ENCODE data around the gene FGF8. TPM values are rescaled to one million over a fixed set of nuclear protein-coding genes. Genes with fewer than 3 reads are reported as not detected.

Gene FGF8
- not detected in 2 replicates for total RNA-seq
- not detected in 2 replicates for polyA plus RNA-seq
- polyA plus RNA-seq (2012): not detected in 2 replicates
- polyA minus RNA-seq (ENCODE audit: low replicate concordance): not detected in 2 replicates

GRCh38 chr10:101775273-101776160, at the start of gene FGF8:
Gene FGF8 (minus strand): TSS chr10:101776114. CDS start chr10:101775900, 214 bp downstream.
- Histone ChIP-seq H3K27ac (ENCODE audit: insufficient read depth, low read length) (no peak within 1 kb of the TSS), H3K9ac (ENCODE audit: insufficient read depth, low read length) (no peak within 1 kb of the TSS), H3K36me3 (ENCODE audit: control insufficient read depth, insufficient read depth, low read length) (no peaks in the 10 kb centered on the region), H4K20me1 (ENCODE audit: control insufficient read depth, extremely low read depth, insufficient read depth, low read length) (no peaks in the 10 kb centered on the region), H3K27me3 (ENCODE audit: control insufficient read depth, insufficient read depth, low read length) (peaks cover 55% of the 10 kb centered on the region), H3K9me3 (ENCODE audit: control insufficient read depth, insufficient read depth, low read depth, low read length) (no peaks in the 10 kb centered on the region), H2AFZ (ENCODE audit: low read length) (no peak within 1 kb of the TSS), H3K4me2 (ENCODE audit: extremely low read depth, insufficient read depth, low read length) (no peak within 1 kb of the TSS), H3K4me1 (ENCODE audit: control insufficient read depth, extremely low read depth, insufficient read depth, low read length) (peaks cover 5% of the 10 kb centered on the region), H3K4me3 (replicated peaks in 1 of 4; ENCODE audit: control extremely low read depth in 1 of 4, insufficient read depth in 1 of 4, low read depth in 3 of 4, low read length in 4 of 4) (no peak within 1 kb of the TSS), H3K79me2 (ENCODE audit: control insufficient read depth, insufficient read depth, low read length) (no peaks in the 10 kb centered on the region)
- TF ChIP-seq EZH2 (IDR thresholded peaks at IDR 0.05; ENCODE audit: low read length, missing control alignments) (peak; percentile 98), CTCF (conservative IDR thresholded peaks at IDR 0.05 in 1 of 2, IDR thresholded peaks at IDR 0.05 in 1 of 2; ENCODE audit: low read depth in 1 of 2, low read length in 2 of 2) (no peak)
- no peak for DNase-seq (ENCODE audit: low read depth in 2 of 2)

DNA sequence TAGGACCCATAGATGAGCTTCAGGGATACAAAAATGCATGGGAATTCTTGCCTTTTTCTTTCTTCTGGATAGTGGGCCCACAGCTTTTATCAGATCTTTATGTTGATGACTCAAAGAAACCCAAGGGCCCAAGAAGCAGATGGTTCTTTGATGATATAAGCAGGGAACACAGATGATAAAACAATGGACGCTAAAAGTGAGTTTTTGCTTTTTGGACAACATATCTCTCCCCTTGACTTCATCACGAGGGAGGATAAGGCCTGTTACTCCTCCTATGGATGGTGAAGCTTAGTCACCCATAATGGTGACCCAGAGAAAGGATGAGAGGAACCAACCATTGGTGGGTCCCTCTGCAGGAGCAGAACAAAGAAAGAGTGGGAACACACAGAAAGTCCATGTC, 48.8 kb upstream of the FGF8 start:
- TF ChIP-seq CTCF (conservative IDR thresholded peaks at IDR 0.05 in 1 of 2, IDR thresholded peaks at IDR 0.05 in 1 of 2; ENCODE audit: low read depth in 1 of 2, low read length in 2 of 2) (no peak), EZH2 (IDR thresholded peaks at IDR 0.05; ENCODE audit: low read length, missing control alignments) (no peak)
- H3K4me1 ChIP-seq (ENCODE audit: control insufficient read depth, extremely low read depth, insufficient read depth, low read length): no peaks in the 10 kb centered on the region
- DNase-seq (ENCODE audit: low read depth in 2 of 2): no peak
- no peaks in the 10 kb centered on the region for H4K20me1 ChIP-seq (ENCODE audit: control insufficient read depth, extremely low read depth, insufficient read depth, low read length)
- no peak overlapping the region for H3K4me3 ChIP-seq (replicated peaks in 1 of 4; ENCODE audit: control extremely low read depth in 1 of 4, insufficient read depth in 1 of 4, low read depth in 3 of 4, low read length in 4 of 4)
- H2AFZ ChIP-seq (ENCODE audit: low read length): no peak overlapping the region
- no peaks in the 10 kb centered on the region for H3K79me2 ChIP-seq (ENCODE audit: control insufficient read depth, insufficient read depth, low read length)
- no peak overlapping the region for H3K4me2 ChIP-seq (ENCODE audit: extremely low read depth, insufficient read depth, low read length)
- H3K9me3 ChIP-seq (ENCODE audit: control insufficient read depth, insufficient read depth, low read depth, low read length): no peaks in the 10 kb centered on the region
- H3K36me3 ChIP-seq (ENCODE audit: control insufficient read depth, insufficient read depth, low read length): no peaks in the 10 kb centered on the region
- no peaks in the 10 kb centered on the region for H3K27me3 ChIP-seq (ENCODE audit: control insufficient read depth, insufficient read depth, low read length)
- no peak overlapping the region for H3K27ac ChIP-seq (ENCODE audit: insufficient read depth, low read length)
- H3K9ac ChIP-seq (ENCODE audit: insufficient read depth, low read length): no peak overlapping the region

- peaks cover 4% of the 10 kb centered on the region for H4K20me1 ChIP-seq (ENCODE audit: control insufficient read depth, extremely low read depth, insufficient read depth, low read length)
- H3K79me2 ChIP-seq (ENCODE audit: control insufficient read depth, insufficient read depth, low read length): peaks cover 42% of the 10 kb centered on the region
- no peaks in the 10 kb centered on the region for H3K36me3 ChIP-seq (ENCODE audit: control insufficient read depth, insufficient read depth, low read length)
- no peak for TF ChIP-seq EZH2 (IDR thresholded peaks at IDR 0.05; ENCODE audit: low read length, missing control alignments)
- no peak for TF ChIP-seq CTCF (conservative IDR thresholded peaks at IDR 0.05 in 1 of 2, IDR thresholded peaks at IDR 0.05 in 1 of 2; ENCODE audit: low read depth in 1 of 2, low read length in 2 of 2)
- no peaks in the 10 kb centered on the region for H3K27me3 ChIP-seq (ENCODE audit: control insufficient read depth, insufficient read depth, low read length)
- H3K9me3 ChIP-seq (ENCODE audit: control insufficient read depth, insufficient read depth, low read depth, low read length): no peaks in the 10 kb centered on the region
- peak overlapping the region; percentile 98 for H3K27ac ChIP-seq (ENCODE audit: insufficient read depth, low read length)
- H3K9ac ChIP-seq (ENCODE audit: insufficient read depth, low read length): peak overlapping the region; percentile 27
- H3K4me2 ChIP-seq (ENCODE audit: extremely low read depth, insufficient read depth, low read length): peak overlapping the region; percentile 99
- peak overlapping the region; percentile 64 to 98 (median 71) for H3K4me3 ChIP-seq (replicated peaks in 1 of 4; ENCODE audit: control extremely low read depth in 1 of 4, insufficient read depth in 1 of 4, low read depth in 3 of 4, low read length in 4 of 4)
- H3K4me1 ChIP-seq (ENCODE audit: control insufficient read depth, extremely low read depth, insufficient read depth, low read length): peaks cover 5% of the 10 kb centered on the region
- DNase-seq (ENCODE audit: low read depth in 2 of 2): no peak
- H2AFZ ChIP-seq (ENCODE audit: low read length): peak overlapping the region; percentile 97
Observed at GRCh38 chr10:101818872-101819633, 43.1 kb upstream of the FGF8 start.

Measured in fibroblast of lung (primary cell).